HG03342 (cell line): ENCODE results near the gene ZNF593.

Experiments used
- ATAC-seq: cut with Tn5 transposase; IDR thresholded peaks from one replicate; pipeline ENCODE4 v1.9.1; 2021; ENCODE audit warnings: mild to moderate bottlenecking, moderate library complexity; ENCODE audit not compliant: unreplicated experiment

The ZNF593 gene

DNA sequence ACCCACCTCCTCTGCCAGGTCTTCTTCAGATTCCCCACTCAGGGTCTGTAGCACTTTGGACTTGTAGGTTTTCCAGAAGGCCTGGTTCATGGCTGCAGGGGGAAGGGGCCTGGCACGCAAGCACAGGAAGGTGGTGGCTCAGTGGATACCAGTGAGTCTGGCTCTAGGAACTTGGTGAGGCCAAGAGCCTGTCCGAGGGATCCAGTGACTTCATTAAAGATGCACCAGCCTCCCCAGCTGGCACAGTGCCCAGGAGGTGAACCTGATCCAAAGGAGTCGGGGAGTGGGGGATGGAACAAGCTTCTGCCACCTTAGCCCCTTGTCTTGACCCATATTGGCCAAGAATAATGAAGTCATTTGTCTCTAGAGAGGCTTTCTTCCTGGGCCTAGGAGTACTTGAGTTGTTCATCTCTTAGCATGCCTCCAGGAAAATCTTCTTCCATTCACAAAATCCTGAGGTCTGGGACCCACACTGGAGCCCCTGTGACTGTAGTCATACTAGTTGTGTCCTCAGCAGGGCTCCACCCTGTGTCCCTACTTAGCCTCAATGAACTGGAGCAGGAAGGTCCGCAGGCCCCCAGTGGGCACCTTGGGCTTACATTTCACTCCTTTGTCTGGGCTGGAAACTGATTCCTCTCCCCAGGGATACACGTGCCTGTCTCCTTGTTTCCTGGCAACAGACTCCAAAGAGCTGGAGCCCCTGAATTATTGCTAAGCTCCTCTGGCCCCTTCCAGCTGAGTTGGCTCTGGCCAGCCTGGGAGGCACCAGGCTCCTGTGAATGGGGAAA is 1.1 kb upstream of the ZNF593 start, which contains the start of gene C1orf232:
Gene C1orf232, minus strand, starts transcription at position 554 of the 788 bp plus-strand sequence. Its CDS starts 464 bp downstream, at position 90.
- ATAC-seq: no peak

- ATAC-seq: no peak
These were observed 532 bp upstream of the ZNF593 start for GRCh38 chr1:26169198-26169554.

DNA sequence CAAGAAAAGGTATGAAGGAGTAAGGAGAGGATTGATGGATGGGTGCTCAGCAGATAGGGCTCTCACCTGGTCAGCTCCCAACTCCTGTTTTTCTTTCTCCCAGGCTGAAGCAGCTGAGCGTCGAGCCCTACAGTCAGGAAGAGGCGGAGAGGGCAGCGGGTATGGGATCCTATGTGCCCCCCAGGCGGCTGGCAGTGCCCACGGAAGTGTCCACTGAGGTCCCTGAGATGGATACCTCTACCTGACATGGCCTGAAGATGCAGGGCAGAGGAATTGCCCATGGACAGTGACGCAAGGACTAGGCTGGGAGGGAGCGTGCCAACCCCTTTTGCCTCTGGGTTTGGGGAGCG is 739 bp downstream of the ZNF593 start:
- no peak for ATAC-seq

- ATAC-seq: no peak
These were observed 1.7 kb downstream of the ZNF593 start, which contains the start of gene ZNF593OS for GRCh38 chr1:26171084-26172072. Gene ZNF593OS (minus strand): TSS chr1:26171832. CDS start chr1:26171661, 171 bp downstream.

- ATAC-seq: no peak
These were observed 5.6 kb downstream of the ZNF593 start for GRCh38 chr1:26175346-26175745.

GRCh38 chr1:26177182-26177684 is 7.5 kb downstream of the ZNF593 start, which contains the start of gene CNKSR1:
Gene CNKSR1 (plus strand): TSS chr1:26177491. CDS start chr1:26177548, 57 bp downstream.
- ATAC-seq: no peak

DNA sequence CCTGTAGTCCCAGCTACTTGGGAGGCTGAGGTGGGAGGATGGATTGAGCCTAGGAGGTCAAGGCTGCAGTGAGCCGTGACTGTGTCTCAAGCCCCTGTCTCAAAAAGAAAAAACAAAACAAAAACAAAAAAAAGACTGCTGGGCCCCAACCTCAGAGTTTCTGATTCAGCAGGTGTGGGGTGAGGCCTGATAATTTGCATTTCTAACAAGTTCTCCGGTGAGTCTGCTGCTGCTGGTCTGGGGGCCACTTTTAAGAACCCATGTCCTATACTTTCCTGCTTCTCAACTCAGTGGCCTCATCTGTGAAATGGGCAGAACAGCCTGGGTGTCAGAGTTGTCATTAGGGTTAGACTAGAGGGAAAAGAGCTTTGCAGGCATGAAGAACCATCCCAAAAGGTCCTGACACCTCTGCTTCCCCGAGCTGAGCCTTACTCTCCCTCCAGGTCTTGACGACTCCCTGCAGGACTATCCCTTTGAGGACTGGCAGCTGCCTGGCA is 10.3 kb downstream of the ZNF593 start:
- no peak for ATAC-seq

DNA sequence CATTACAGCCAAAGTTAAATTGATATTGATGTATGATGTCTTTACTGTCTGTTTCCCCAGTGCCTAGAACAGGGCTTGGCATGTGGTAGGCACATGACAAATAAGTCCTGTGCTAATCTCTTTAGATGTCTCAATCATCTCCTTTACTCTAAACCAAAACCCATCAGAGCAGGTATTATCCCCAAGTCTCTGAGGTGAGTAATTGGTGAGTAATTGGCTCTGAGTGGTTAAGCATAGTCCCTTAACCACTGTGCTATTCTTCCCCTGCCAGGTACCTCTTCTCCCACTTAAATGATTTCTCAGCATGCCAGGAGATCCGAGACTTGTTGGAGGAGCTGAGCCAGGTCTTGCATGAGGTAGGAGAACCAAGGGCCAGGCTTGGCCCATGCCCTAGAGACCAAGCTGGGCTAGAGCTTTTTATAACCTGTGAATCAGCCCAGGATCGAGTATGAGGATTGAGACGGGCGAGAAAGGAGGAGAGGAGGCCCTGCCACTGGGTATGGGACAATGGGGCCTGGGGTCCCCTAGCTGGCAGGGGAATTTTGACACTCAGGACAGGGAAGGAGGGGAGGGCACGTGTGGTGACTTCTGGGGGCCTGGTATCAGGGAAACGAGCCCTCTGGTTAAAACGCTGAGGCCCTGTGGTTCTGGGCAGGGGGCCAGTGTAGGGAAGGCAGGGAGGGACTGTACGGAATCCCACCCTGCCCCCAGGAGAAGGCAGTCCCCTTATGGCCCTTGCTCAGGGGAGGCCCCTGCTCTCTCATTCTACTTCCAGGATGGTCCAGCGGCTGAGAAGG is 12.1 kb downstream of the ZNF593 start:
- ATAC-seq: no peak

GRCh38 chr1:26182383-26182696 is 12.6 kb downstream of the ZNF593 start:
- no peak for ATAC-seq

- ATAC-seq: no peak
These were observed 14.4 kb downstream of the ZNF593 start for GRCh38 chr1:26184086-26184485.

GRCh38 chr1:26184883-26185282 is 15.2 kb downstream of the ZNF593 start:
- no peak for ATAC-seq

- ATAC-seq: no peak
These were observed 18.2 kb downstream of the ZNF593 start for GRCh38 chr1:26187882-26188281.

DNA sequence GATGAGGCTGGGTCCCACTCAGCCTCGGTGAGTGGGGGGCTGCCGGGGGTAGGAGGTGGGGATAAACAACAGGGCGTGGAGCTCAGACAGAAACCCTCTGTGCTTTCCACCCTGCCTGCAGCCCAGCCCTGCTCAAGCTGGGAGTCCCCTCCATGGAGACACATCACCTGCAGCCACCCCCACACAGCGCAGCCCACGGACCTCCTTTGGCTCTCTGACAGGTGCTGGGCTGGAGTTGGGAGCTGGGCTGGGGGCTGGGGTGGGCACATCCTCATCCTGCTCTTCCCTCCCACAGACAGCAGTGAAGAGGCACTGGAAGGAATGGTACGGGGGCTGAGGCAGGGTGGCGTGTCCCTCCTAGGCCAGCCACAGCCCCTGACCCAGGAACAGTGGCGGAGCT is 18.8 kb downstream of the ZNF593 start:
- no peak for ATAC-seq

- no peak for ATAC-seq
These were observed 19.6 kb downstream of the ZNF593 start for GRCh38 chr1:26189331-26189730.

- no peak for ATAC-seq
These were observed 20.1 kb downstream of the ZNF593 start for GRCh38 chr1:26189751-26190275.

- no peak for ATAC-seq
These were observed 20.8 kb downstream of the ZNF593 start, which contains the start of gene CATSPER4 for GRCh38 chr1:26190373-26190987. Gene CATSPER4 (plus strand): TSS chr1:26190602. CDS start chr1:26190628, 26 bp downstream.

- no peak for ATAC-seq
These were observed 22.0 kb downstream of the ZNF593 start for GRCh38 chr1:26191739-26192138.

GRCh38 chr1:26195805-26196204 is 26.1 kb downstream of the ZNF593 start:
- ATAC-seq: no peak

GRCh38 chr1:26197301-26197700 is 27.6 kb downstream of the ZNF593 start:
- ATAC-seq: no peak

- no peak for ATAC-seq
These were observed 28.1 kb downstream of the ZNF593 start for GRCh38 chr1:26197813-26198212.
